Osteoblast (primary cell): ENCODE data around the gene CELSR1. TPM values are rescaled to one million over a fixed set of nuclear protein-coding genes. Genes with fewer than 3 reads are reported as not detected.

Experiments used
- DNase-seq: peaks from one replicate; pipeline ENCODE4 v3.0.0; 2011; ENCODE audit warnings: low spot score, mixed read lengths; ENCODE audit not compliant: insufficient read length; ENCODE audit errors: missing footprints
- H2AFZ ChIP-seq: 2 replicates; pipeline ENCODE4 v1.6.0; 2011; ENCODE audit warnings: mild to moderate bottlenecking, low read length
- H3K27ac ChIP-seq: 2 replicates; pipeline ENCODE4 v1.5.1; 2011; ENCODE audit warnings: mild to moderate bottlenecking, low read depth, low read length, moderate library complexity
- H3K27me3 ChIP-seq: 2 replicates; pipeline ENCODE4 v1.6.0; 2012; ENCODE audit warnings: mild to moderate bottlenecking, control low read depth, inconsistent platforms, low read length, moderate library complexity; ENCODE audit not compliant: insufficient read depth
- H3K36me3 ChIP-seq: 2 replicates; pipeline ENCODE4 v1.5.1; 2011; ENCODE audit warnings: mild to moderate bottlenecking, low read length, control low read depth, moderate library complexity; ENCODE audit not compliant: insufficient read depth
- H3K4me1 ChIP-seq: 2 replicates; pipeline ENCODE4 v1.5.1; 2011; ENCODE audit warnings: mild to moderate bottlenecking, low read length, control low read depth, moderate library complexity; ENCODE audit not compliant: insufficient read depth
- H3K4me2 ChIP-seq: 2 replicates; pipeline ENCODE4 v1.6.0; 2011; ENCODE audit warnings: mild to moderate bottlenecking, low read length; ENCODE audit not compliant: insufficient read depth
- H3K4me3 ChIP-seq: fragments of 200-600 bp; sonication (generic); 3 replicates; pipeline ENCODE4 v1.5.1; 2012; ENCODE audit warnings: mild to moderate bottlenecking, low read length, inconsistent platforms; ENCODE audit not compliant: insufficient read depth
- H3K79me2 ChIP-seq: 2 replicates; pipeline ENCODE4 v1.6.0; 2012; ENCODE audit warnings: mild to moderate bottlenecking, low read length, control low read depth, inconsistent platforms; ENCODE audit not compliant: insufficient read depth
- H3K9me3 ChIP-seq: 2 replicates; pipeline ENCODE4 v1.5.1; 2011; ENCODE audit warnings: low read depth, low read length, control low read depth
- H4K20me1 ChIP-seq: 2 replicates; pipeline ENCODE4 v1.6.0; 2012; ENCODE audit warnings: mild to moderate bottlenecking, low read length, control low read depth; ENCODE audit not compliant: insufficient read depth
- CTCF ChIP-seq: IDR thresholded peaks from 2 replicates; pipeline ENCODE4 v1.5.1; 2011; ENCODE audit warnings: mild to moderate bottlenecking, low read depth, low read length, moderate library complexity; ENCODE audit errors: extremely low read depth
- total RNA-seq: library from RNA; depleted of rRNA; stranded (reverse); fragments of >200 nt; gene quantifications from 2 replicates; pipeline ENCODE4 v1.2.3, GENCODE V29; 2012

CELSR1 gene
- total RNA-seq, 1 donor = 3.6 TPM

DNA sequence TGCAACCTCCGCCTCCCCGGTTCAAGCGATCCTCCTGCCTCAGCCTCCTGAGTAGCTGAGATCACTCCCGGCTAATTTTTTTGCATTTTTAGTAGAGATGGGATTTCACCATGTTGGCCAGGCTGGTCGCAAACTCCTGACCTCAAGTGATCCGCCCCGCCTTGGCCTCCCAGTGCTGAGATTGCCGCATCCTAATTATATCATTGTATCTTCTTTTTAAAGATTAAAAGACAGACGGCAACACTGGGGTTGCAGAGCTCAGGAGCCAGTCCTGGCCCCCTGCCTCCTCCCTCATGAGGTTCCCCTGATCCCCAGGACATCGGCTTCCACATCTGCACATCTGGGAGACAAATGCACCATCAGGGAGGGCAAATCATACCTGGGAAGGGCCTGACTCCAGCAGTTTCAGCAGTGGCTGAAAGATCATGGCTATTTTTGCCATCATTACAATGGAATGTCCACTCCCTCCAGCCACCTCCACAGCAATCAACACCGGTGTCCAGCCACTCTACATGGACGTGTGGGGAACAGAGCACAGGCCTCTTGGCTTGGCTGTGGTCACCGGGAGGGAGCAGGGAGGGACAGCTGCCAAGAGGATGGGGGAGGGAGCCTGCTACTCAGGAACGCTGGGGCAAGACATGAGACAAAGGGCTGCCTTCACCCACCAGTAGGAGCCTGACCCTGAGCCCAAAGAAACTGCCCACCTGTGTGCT lies 9.2 kb upstream of the CELSR1 start:
- TF ChIP-seq CTCF = no peak
- no peaks in the 10 kb centered on the region for H3K36me3 ChIP-seq
- DNase-seq = peak; percentile 83
- no peaks in the 10 kb centered on the region for H3K79me2 ChIP-seq
- peaks cover 3% of the 10 kb centered on the region for H3K27me3 ChIP-seq
- H2AFZ ChIP-seq = peak overlapping the region; percentile 69
- peaks cover 23% of the 10 kb centered on the region for H3K4me1 ChIP-seq
- H3K9me3 ChIP-seq = no peaks in the 10 kb centered on the region
- H4K20me1 ChIP-seq = no peaks in the 10 kb centered on the region
- peak overlapping the region; percentile 84 for H3K27ac ChIP-seq
- peak overlapping the region; percentile 7 for H3K4me2 ChIP-seq
- H3K4me3 ChIP-seq = no peak overlapping the region

DNA sequence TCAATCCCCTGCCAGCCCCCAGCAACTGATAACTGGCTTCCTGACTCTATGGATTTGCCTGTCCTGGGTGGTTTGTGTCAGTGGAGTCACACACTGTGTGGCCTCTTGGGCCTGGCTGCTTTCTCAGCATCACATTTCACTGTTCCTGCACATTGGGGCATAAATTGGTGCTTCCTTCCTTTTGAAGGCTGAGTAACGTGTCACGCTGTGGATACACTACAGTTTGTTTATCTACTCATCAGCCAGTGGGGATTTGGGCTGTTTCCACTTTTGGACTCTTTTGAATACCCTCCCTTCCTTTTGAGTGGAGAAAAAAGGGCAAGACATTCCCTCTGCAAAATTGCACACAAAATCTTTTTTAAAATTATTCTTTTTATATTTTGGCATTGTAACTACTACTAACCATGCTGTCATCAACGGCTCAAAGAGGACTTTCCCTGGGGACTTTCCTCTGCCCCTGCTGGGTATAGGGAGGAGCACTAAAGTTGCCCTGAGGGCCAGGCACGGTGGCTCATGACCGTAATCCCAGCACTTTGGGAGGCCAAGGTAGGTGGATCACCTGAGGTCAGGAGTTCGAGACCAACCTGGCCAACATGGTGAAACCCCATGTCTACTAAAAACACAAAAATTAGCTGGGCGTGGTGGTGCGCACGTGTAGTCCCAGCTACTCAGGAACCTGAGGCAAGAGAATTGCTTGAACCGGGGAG lies 7.8 kb upstream of the CELSR1 start:
- peak; percentile 89 for DNase-seq
- no peak overlapping the region for H3K4me2 ChIP-seq
- no peak overlapping the region for H3K4me3 ChIP-seq
- no peaks in the 10 kb centered on the region for H3K36me3 ChIP-seq
- no peaks in the 10 kb centered on the region for H3K27me3 ChIP-seq
- TF ChIP-seq CTCF = no peak
- no peaks in the 10 kb centered on the region for H3K9me3 ChIP-seq
- H3K4me1 ChIP-seq = peaks cover 23% of the 10 kb centered on the region
- H4K20me1 ChIP-seq = no peaks in the 10 kb centered on the region
- H3K79me2 ChIP-seq = no peaks in the 10 kb centered on the region
- H2AFZ ChIP-seq = no peak overlapping the region
- H3K27ac ChIP-seq = no peak overlapping the region

- H3K9me3 ChIP-seq = no peaks in the 10 kb centered on the region
- H4K20me1 ChIP-seq = no peaks in the 10 kb centered on the region
- no peaks in the 10 kb centered on the region for H3K79me2 ChIP-seq
- H3K36me3 ChIP-seq = no peaks in the 10 kb centered on the region
- peak; percentile 99 for DNase-seq
- no peak overlapping the region for H2AFZ ChIP-seq
- H3K4me1 ChIP-seq = peaks cover 23% of the 10 kb centered on the region
- peak; percentile 88 for TF ChIP-seq CTCF
- H3K27ac ChIP-seq = no peak overlapping the region
- no peak overlapping the region for H3K4me2 ChIP-seq
- H3K27me3 ChIP-seq = peaks cover 10% of the 10 kb centered on the region
- no peak overlapping the region for H3K4me3 ChIP-seq
Observed at GRCh38 chr22:46542011-46542985, 4.9 kb upstream of the CELSR1 start.
